Neutrophil (primary cell): Measurements from ENCODE around the gene ARV1.

Experiments
- H3K27ac ChIP-seq: fragments of 200-600 bp; sonication (generic); 2 replicates; pipeline ENCODE4 v1.5.1; 2016; ENCODE audit warnings: mild to moderate bottlenecking, moderate library complexity
- H3K27me3 ChIP-seq: fragments of 200-600 bp; sonication (generic); 2 replicates; pipeline ENCODE4 v1.6.0; 2016; ENCODE audit warnings: mild to moderate bottlenecking
- H3K36me3 ChIP-seq: fragments of 200-600 bp; sonication (generic); 2 replicates; pipeline ENCODE4 v1.5.1; 2017
- H3K4me1 ChIP-seq, 2 experiments: fragments of 200-600 bp in 1 of 2; sonication (generic) in 1 of 2; 1 replicate in 1 of 2; 2 replicates in 1 of 2; pipeline versions ENCODE4 v1.5.1 to v1.6.1; 2013 to 2016; ENCODE audit warnings: low read depth in 1 of 2, low read length in 1 of 2, mild to moderate bottlenecking in 1 of 2, moderate library complexity in 1 of 2; ENCODE audit not compliant: control insufficient read depth in 1 of 2, insufficient read depth in 1 of 2
- H3K4me3 ChIP-seq, 2 experiments: fragments of 200-600 bp in 1 of 2; sonication (generic) in 1 of 2; 1 replicate in 1 of 2; 2 replicates in 1 of 2; pipeline ENCODE4 v1.5.1; 2013 to 2016; ENCODE audit warnings: low read depth in 1 of 2, low read length in 1 of 2, mild to moderate bottlenecking in 1 of 2, moderate library complexity in 1 of 2
- H3K9me3 ChIP-seq: fragments of 200-600 bp; sonication (generic); 2 replicates; pipeline ENCODE4 v1.5.1; 2016
- CTCF ChIP-seq: fragments of 200-600 bp; sonication (generic); IDR thresholded peaks from 2 replicates; pipeline ENCODE4 v1.5.1; 2016; ENCODE audit warnings: antibody characterized with exemption

The ARV1 gene

GRCh38 chr1:230948903-230949302, 30.0 kb upstream of the ARV1 start:
- Histone ChIP-seq H3K36me3 (peaks cover 50% of the 10 kb centered on the region), H3K9me3 (no peaks in the 10 kb centered on the region), H3K27ac (no peak overlapping the region), H3K4me1 (no peaks in the 10 kb centered on the region), H3K4me3 (no peak overlapping the region), H3K27me3 (no peaks in the 10 kb centered on the region)
- no peak for TF ChIP-seq CTCF

DNA sequence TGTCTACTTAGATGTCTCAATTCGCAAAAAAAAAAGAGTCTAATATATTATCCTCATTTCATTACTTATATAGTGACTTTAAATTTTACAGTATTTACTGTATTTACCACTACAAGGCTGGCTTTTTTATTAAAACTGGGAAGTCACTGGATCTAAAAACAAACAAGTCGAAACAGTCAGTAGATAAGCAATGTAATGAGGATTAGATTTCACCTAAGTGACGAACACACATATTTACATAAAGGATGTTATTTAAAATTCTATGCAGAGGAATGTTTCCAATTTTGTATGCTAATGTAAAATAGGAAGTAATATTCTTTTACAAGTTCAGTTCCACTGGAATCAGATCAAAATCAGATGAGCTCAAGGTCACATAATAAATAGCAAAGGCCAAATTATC, 28.5 kb upstream of the ARV1 start:
- Histone ChIP-seq H3K27me3 (no peaks in the 10 kb centered on the region), H3K27ac (no peak overlapping the region), H3K9me3 (no peaks in the 10 kb centered on the region), H3K36me3 (peaks cover 44% of the 10 kb centered on the region), H3K4me1 (no peaks in the 10 kb centered on the region), H3K4me3 (no peak overlapping the region)
- TF ChIP-seq CTCF, result no peak

DNA sequence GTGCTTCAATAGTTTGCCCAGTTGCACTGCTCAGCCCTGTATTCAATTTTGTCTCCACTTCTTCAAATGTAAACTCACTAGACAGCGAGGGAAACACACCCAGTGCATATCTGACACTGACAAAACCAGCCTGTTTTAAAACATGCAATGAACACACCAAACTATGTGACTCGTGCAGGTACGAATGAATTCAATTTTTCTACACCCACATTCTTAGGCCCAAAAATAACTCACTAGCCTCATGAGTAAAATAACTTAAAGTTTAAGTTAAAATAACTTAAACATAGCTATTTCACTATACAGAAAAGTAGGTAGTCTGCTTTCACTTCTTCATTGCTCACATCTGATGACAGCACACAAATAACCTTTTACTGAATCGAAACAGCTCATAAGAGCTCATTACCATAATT, 21.3 kb upstream of the ARV1 start:
- no peaks in the 10 kb centered on the region for H3K9me3 ChIP-seq
- no peaks in the 10 kb centered on the region for H3K27me3 ChIP-seq
- no peak for TF ChIP-seq CTCF
- H3K4me1 ChIP-seq, result no peaks in the 10 kb centered on the region
- H3K27ac ChIP-seq, result no peak overlapping the region
- peaks cover 68% of the 10 kb centered on the region for H3K36me3 ChIP-seq
- no peak overlapping the region for H3K4me3 ChIP-seq

- Histone ChIP-seq H3K27ac (no peak overlapping the region), H3K27me3 (no peaks in the 10 kb centered on the region), H3K4me3 (no peak overlapping the region), H3K36me3 (peaks cover 62% of the 10 kb centered on the region), H3K4me1 (no peaks in the 10 kb centered on the region), H3K9me3 (no peaks in the 10 kb centered on the region)
- TF ChIP-seq CTCF, result no peak
Measured at GRCh38 chr1:230958370-230958769, 20.5 kb upstream of the ARV1 start.

DNA sequence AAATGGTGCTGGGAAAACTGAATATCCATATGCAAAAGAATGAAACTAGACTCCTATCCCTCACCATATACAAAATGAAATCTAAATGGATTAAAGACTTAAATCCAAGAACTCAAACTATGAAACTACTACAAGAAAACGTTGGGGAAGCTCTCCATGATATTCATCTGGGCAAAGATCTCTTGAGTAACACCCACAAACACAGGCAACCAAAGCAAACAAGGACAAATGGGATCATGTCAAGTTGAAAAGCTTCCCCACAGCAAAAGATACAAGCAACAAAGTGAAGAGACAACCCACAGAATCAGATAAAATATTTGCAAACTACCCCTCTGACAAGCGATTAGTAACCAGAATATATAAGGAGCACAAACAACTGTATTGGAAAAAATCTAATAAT, 14.0 kb upstream of the ARV1 start:
- Histone ChIP-seq H3K4me3 (no peak overlapping the region), H3K27ac (no peak overlapping the region), H3K27me3 (no peaks in the 10 kb centered on the region), H3K36me3 (peaks cover 10% of the 10 kb centered on the region), H3K4me1 (no peaks in the 10 kb centered on the region), H3K9me3 (no peaks in the 10 kb centered on the region)
- no peak for TF ChIP-seq CTCF

DNA sequence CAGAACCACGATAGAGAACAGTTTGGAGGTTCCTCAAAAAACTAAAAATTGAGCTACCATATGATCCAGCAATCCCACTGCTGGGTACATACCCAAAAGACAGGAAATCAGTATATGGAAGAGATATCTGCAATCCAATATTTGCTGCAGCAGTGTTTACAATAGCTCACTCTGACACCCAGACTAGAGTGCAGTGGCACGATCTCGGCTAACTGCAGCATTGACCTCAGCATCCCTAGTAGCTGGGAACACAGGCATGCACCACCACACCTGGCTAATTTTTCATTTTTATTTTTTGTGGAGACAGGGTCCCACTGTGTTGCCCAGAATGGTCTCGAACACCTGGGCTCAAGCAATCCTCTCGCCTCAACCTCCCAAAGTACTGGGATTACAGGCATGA, 13.4 kb upstream of the ARV1 start:
- Histone ChIP-seq H3K4me1 (no peaks in the 10 kb centered on the region), H3K27ac (no peak overlapping the region), H3K36me3 (peaks cover 5% of the 10 kb centered on the region), H3K27me3 (no peaks in the 10 kb centered on the region), H3K9me3 (no peaks in the 10 kb centered on the region), H3K4me3 (no peak overlapping the region)
- TF ChIP-seq CTCF, result no peak
